WTC11 (cell line): Measurements from ENCODE around the gene STAB1. TPM values are rescaled to one million over a fixed set of nuclear protein-coding genes. Genes with fewer than 3 reads are reported as not detected.

Source experiments
- ATAC-seq: fragments of 200-7000 bp; cut with Tn5 transposase; 2 replicates; pipeline ENCODE4 v1.10.0; 2021; ENCODE audit warnings: mild to moderate bottlenecking, moderate library complexity
- CTCF ChIA-PET: fragments of 300-600 bp; sonication (Branson Sonifier 250); formaldehyde crosslinking; loops from one replicate; lab custom pipeline; 2021; ENCODE audit warnings: antibody characterized with exemption; lab: Charles Lee
- POLR2A ChIA-PET: fragments of 350-600 bp; sonication (Branson Sonifier 250); formaldehyde crosslinking; loops from one replicate; lab custom pipeline; 2021; ENCODE audit warnings: antibody characterized with exemption; lab: Charles Lee
- DNase-seq: peaks from one replicate; pipeline ENCODE4 v3.0.0; 2021; ENCODE audit warnings: low spot score
- H3K27ac Mint-ChIP-seq: 2 replicates; pipeline ENCODE4 v1.8.0; 2021; ENCODE audit warnings: mixed read lengths
- H3K27me3 Mint-ChIP-seq: 2 replicates; pipeline ENCODE4 v1.8.0; 2021; ENCODE audit warnings: low read depth, mild to moderate bottlenecking, moderate library complexity, mixed read lengths
- H3K36me3 Mint-ChIP-seq: 2 replicates; pipeline ENCODE4 v1.8.0; 2021; ENCODE audit warnings: mixed read lengths
- H3K4me1 Mint-ChIP-seq: 2 replicates; pipeline ENCODE4 v1.8.0; 2022; ENCODE audit warnings: mixed read lengths
- H3K4me3 Mint-ChIP-seq: 2 replicates; pipeline ENCODE4 v1.8.0; 2021; ENCODE audit warnings: mild to moderate bottlenecking, moderate library complexity, mixed read lengths
- H3K9me3 Mint-ChIP-seq: 2 replicates; pipeline ENCODE4 v1.8.0; 2021; ENCODE audit warnings: mixed read lengths
- ARID4B ChIP-seq: sonication (generic); formaldehyde crosslinking; IDR thresholded peaks from 2 replicates; pipeline ENCODE4 v1.8.0; 2023; ENCODE audit warnings: missing genetic modification reagents, mild to moderate bottlenecking, borderline replicate concordance
- ATF2 ChIP-seq: sonication (generic); formaldehyde crosslinking; IDR thresholded peaks from 2 replicates; pipeline ENCODE4 v1.8.1; 2022; ENCODE audit warnings: low read depth, missing genetic modification reagents, borderline replicate concordance
- CREB1 ChIP-seq: sonication (generic); formaldehyde crosslinking; IDR thresholded peaks from 2 replicates; pipeline ENCODE4 v1.8.0; 2023; ENCODE audit warnings: mild to moderate bottlenecking, missing genetic modification reagents
- HMGA2 ChIP-seq: fragments of 250-450 bp; sonication (Bioruptor Pico); IDR thresholded peaks from 2 replicates; pipeline ENCODE4 v1.4.0; 2021; ENCODE audit warnings: mild to moderate bottlenecking, moderate library complexity
- NR1H2 ChIP-seq: sonication (generic); formaldehyde crosslinking; IDR thresholded peaks from 2 replicates; pipeline ENCODE4 v1.9.0; 2021; ENCODE audit warnings: mild to moderate bottlenecking, moderate library complexity, missing genetic modification reagents
- SOX15 ChIP-seq: fragments of 250-450 bp; sonication (Bioruptor Pico); IDR thresholded peaks from 2 replicates; pipeline ENCODE4 v1.9.0; 2021; ENCODE audit warnings: mild to moderate bottlenecking
- SP1 ChIP-seq: sonication (generic); formaldehyde crosslinking; conservative IDR thresholded peaks from 2 replicates; pipeline ENCODE4 v1.8.1; 2022; ENCODE audit warnings: missing genetic modification reagents
- TCF7 ChIP-seq: sonication (generic); formaldehyde crosslinking; IDR thresholded peaks from 2 replicates; pipeline ENCODE4 v1.8.0; 2022; ENCODE audit warnings: mild to moderate bottlenecking, low read depth, missing genetic modification reagents, moderate library complexity
- ZNF263 ChIP-seq: sonication (generic); formaldehyde crosslinking; IDR thresholded peaks from 2 replicates; pipeline ENCODE4 v1.8.1; 2022; ENCODE audit warnings: low read depth, mild to moderate bottlenecking, moderate library complexity, missing genetic modification reagents
- ZNF317 ChIP-seq: sonication (generic); formaldehyde crosslinking; IDR thresholded peaks from 2 replicates; pipeline ENCODE4 v1.8.1; 2023; ENCODE audit warnings: low read depth, mild to moderate bottlenecking, moderate library complexity, missing genetic modification reagents, borderline replicate concordance
- ZNF423 ChIP-seq: fragments of 250-450 bp; sonication (Bioruptor Pico); IDR thresholded peaks from 2 replicates; pipeline ENCODE4 v2.1.2; 2022; ENCODE audit warnings: mild to moderate bottlenecking, moderate library complexity
- ZNF671 ChIP-seq: fragments of 250-450 bp; sonication (Bioruptor Pico); IDR thresholded peaks from 2 replicates; pipeline ENCODE4 v1.8.0; 2021; ENCODE audit warnings: mild to moderate bottlenecking
- total RNA-seq: library from RNA; stranded (reverse); gene quantifications from 3 replicates; pipeline ENCODE4 v1.2.3, GENCODE V29; 2021
- TF ChIP-seq, protein P1 (sequence below): sonication (generic); formaldehyde crosslinking; IDR thresholded peaks from 2 replicates; pipeline ENCODE4 v1.8.0; 2022; ENCODE audit warnings: mild to moderate bottlenecking, missing genetic modification reagents
- TF ChIP-seq, protein P2 (sequence below): fragments of 250-450 bp; sonication (Bioruptor Pico); IDR thresholded peaks from 2 replicates; pipeline ENCODE4 v1.9.0; 2021; ENCODE audit warnings: moderate library complexity, mild to moderate bottlenecking, inconsistent platforms, borderline replicate concordance
- TF ChIP-seq, protein P3 (sequence below): sonication (generic); formaldehyde crosslinking; IDR thresholded peaks from 2 replicates; pipeline ENCODE4 v1.8.1; 2022; ENCODE audit warnings: mild to moderate bottlenecking, moderate library complexity, missing genetic modification reagents
- TF ChIP-seq, protein P4 (sequence below): fragments of 250-450 bp; sonication (Bioruptor Pico); IDR thresholded peaks from 2 replicates; pipeline ENCODE4 v1.9.0; 2021; ENCODE audit warnings: mild to moderate bottlenecking

STAB1 gene
- total RNA-seq, 1 experiment from 2014 or later, result 1.9 TPM

GRCh38 chr3:52479037-52479876 is 15.9 kb upstream of the STAB1 start (continued):
- no peak for TF ChIP-seq SOX15 (CRISPR knock-in tag)
- no peak for TF ChIP-seq ARID4B (CRISPR knock-in tag)

GRCh38 chr3:52479877-52480575 is 15.1 kb upstream of the STAB1 start:
- no peaks in the 10 kb centered on the region for H3K4me1 Mint-ChIP-seq
- no peaks in the 10 kb centered on the region for H3K27me3 Mint-ChIP-seq
- H3K4me3 Mint-ChIP-seq, result no peak overlapping the region
- H3K36me3 Mint-ChIP-seq, result peaks cover 60% of the 10 kb centered on the region
- ChIA-PET CTCF (interaction anchor here (1.2 kb wide), 1 partner anchor 9 kb away, joined by 4 read pairs; no protein-coding TSS in a partner anchor), POLR2A (no interaction called here)
- no peak for DNase-seq
- H3K27ac Mint-ChIP-seq, result no peak overlapping the region
- H3K9me3 Mint-ChIP-seq, result no peaks in the 10 kb centered on the region
- TF ChIP-seq SOX15 (CRISPR knock-in tag) (no peak), CREB1 (CRISPR knock-in tag) (no peak)
- TF ChIP-seq, protein P1, sequence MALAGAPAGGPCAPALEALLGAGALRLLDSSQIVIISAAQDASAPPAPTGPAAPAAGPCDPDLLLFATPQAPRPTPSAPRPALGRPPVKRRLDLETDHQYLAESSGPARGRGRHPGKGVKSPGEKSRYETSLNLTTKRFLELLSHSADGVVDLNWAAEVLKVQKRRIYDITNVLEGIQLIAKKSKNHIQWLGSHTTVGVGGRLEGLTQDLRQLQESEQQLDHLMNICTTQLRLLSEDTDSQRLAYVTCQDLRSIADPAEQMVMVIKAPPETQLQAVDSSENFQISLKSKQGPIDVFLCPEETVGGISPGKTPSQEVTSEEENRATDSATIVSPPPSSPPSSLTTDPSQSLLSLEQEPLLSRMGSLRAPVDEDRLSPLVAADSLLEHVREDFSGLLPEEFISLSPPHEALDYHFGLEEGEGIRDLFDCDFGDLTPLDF (CRISPR knock-in tag), result no peak
- ATAC-seq, result no peak

DNA sequence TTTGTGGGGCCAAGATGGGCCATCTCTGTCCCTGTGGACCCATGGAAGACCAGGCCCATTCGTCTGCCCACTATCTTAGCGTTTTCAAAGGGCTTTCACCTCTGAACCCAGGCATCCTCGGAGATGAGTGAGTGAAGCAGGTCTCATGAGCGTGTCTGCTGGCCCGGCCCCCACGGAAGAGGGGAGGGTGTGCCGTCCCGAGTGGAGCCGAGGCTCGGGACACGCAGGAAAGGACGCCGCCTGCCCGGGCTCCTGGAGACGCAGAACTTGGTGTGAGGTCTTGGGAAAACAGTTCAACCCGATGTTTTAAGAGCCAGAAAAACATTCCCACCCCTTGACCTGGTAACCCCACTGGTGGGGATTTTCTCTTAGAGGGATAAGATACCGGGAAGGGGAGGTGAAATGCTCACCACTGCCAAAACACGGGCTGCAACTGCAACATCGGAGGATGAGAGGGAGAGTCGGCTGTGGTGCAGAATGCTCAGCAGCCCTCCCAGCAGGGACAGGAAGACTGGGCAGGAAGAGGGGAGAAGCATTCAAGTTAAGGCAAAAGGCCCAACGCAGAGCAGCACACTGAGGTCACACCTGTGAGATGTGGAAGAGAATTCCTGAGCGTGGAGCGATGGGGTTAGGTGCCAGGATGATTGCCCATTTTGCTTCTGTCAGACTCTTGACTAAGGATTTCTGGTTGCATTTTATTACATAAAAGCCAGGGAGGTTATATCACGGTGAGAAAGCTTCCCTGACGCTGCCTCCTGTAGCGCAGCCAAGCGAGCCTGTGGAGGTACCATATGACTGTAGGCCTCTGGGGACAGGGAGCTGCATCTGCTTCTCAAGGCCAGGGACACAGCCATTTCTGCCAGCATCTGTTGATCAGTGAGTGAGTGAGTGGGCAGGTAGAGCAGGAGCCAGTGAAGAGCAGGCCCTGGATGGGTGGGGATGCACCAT is 14.1 kb upstream of the STAB1 start:
- Mint-ChIP-seq H3K4me1 (no peaks in the 10 kb centered on the region), H3K27me3 (no peaks in the 10 kb centered on the region), H3K4me3 (no peak overlapping the region), H3K27ac (peak overlapping the region; percentile 50; the same call in 1 of the 2 replicates), H3K9me3 (no peaks in the 10 kb centered on the region), H3K36me3 (peaks cover 55% of the 10 kb centered on the region)
- POLR2A ChIA-PET, result no interaction called here
- DNase-seq (no peak), ATAC-seq (no peak)
- CTCF ChIA-PET, result interaction anchor here (0.7 to 2.5 kb wide), 8 partner anchors 10 to 204 kb away, joined by 3 to 12 read pairs (median 6); partner anchors contain the start of genes PBRM1, STAB1 and UQCC5
- TF ChIP-seq ZNF317 (CRISPR knock-in tag) (no peak), ZNF671 (CRISPR knock-in tag) (no peak), SP1 (CRISPR knock-in tag) (no peak), ZNF423 (CRISPR knock-in tag) (no peak), TCF7 (CRISPR knock-in tag) (no peak), ATF2 (CRISPR knock-in tag) (no peak), NR1H2 (CRISPR knock-in tag) (no peak), HMGA2 (CRISPR knock-in tag) (no peak), ZNF263 (CRISPR knock-in tag) (no peak)
- TF ChIP-seq, protein P2, sequence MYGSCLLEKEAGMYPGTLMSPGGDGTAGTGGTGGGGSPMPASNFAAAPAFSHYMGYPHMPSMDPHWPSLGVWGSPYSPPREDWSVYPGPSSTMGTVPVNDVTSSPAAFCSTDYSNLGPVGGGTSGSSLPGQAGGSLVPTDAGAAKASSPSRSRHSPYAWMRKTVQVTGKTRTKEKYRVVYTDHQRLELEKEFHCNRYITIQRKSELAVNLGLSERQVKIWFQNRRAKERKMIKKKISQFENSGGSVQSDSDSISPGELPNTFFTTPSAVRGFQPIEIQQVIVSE (CRISPR knock-in tag), result no peak
- TF ChIP-seq, protein P3, sequence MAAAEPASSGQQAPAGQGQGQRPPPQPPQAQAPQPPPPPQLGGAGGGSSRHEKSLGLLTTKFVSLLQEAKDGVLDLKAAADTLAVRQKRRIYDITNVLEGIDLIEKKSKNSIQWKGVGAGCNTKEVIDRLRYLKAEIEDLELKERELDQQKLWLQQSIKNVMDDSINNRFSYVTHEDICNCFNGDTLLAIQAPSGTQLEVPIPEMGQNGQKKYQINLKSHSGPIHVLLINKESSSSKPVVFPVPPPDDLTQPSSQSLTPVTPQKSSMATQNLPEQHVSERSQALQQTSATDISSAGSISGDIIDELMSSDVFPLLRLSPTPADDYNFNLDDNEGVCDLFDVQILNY (CRISPR knock-in tag), result no peak
- TF ChIP-seq, protein P4, sequence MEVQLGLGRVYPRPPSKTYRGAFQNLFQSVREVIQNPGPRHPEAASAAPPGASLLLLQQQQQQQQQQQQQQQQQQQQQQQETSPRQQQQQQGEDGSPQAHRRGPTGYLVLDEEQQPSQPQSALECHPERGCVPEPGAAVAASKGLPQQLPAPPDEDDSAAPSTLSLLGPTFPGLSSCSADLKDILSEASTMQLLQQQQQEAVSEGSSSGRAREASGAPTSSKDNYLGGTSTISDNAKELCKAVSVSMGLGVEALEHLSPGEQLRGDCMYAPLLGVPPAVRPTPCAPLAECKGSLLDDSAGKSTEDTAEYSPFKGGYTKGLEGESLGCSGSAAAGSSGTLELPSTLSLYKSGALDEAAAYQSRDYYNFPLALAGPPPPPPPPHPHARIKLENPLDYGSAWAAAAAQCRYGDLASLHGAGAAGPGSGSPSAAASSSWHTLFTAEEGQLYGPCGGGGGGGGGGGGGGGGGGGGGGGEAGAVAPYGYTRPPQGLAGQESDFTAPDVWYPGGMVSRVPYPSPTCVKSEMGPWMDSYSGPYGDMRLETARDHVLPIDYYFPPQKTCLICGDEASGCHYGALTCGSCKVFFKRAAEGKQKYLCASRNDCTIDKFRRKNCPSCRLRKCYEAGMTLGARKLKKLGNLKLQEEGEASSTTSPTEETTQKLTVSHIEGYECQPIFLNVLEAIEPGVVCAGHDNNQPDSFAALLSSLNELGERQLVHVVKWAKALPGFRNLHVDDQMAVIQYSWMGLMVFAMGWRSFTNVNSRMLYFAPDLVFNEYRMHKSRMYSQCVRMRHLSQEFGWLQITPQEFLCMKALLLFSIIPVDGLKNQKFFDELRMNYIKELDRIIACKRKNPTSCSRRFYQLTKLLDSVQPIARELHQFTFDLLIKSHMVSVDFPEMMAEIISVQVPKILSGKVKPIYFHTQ (CRISPR knock-in tag), result no peak
